K562 treated with DMSO at 1 percent for 24 hours (cell line): ENCODE data around the gene TPPP3. TPM values are rescaled to one million over a fixed set of nuclear protein-coding genes. Genes with fewer than 3 reads are reported as not detected.

Source experiments
- total RNA-seq: library from RNA; unstranded; fragments of 300-600 nt; gene quantifications from 2 replicates; pipeline ENCODE4 v1.2.3, GENCODE V29; 2022; ENCODE audit warnings: low read depth; ENCODE audit not compliant: insufficient read depth

TPPP3 gene
- 0.61 TPM in 1 of 2 replicates, not detected in the other for total RNA-seq

GRCh38 chr16:67393111-67393787 lies at the start of gene TPPP3:
Gene TPPP3 (minus strand): TSS chr16:67393498. CDS start chr16:67391111, 2,387 bp downstream.

GRCh38 chr16:67430977-67431774 lies 37.9 kb upstream of the TPPP3 start, which contains the start of gene HSD11B2:
Gene HSD11B2 (plus strand): TSS chr16:67431121. CDS start chr16:67431249, 128 bp downstream.

GRCh38 chr16:67415872-67416793 lies 22.8 kb upstream of the TPPP3 start, which contains the start of gene ZDHHC1:
Gene ZDHHC1 (minus strand): TSS chr16:67416477. CDS start chr16:67407775, 8,702 bp downstream.

Other genes with a start within 250 kb of the TPPP3 start
- 8.1 and 8.9 TPM in 2 replicates for gene B3GNT9, start 242.5 kb downstream of the TPPP3 start, total RNA-seq
- gene TRADD, start 233.6 kb downstream of the TPPP3 start, total RNA-seq: 65.4 and 73.5 TPM in 2 replicates
- gene FBXL8, start 233.5 kb downstream of the TPPP3 start, total RNA-seq: 20.0 and 26.4 TPM in 2 replicates
- gene HSF4, start 228.8 kb downstream of the TPPP3 start, total RNA-seq: 16.5 and 21.1 TPM in 2 replicates
- gene NOL3, start 223.0 kb downstream of the TPPP3 start, total RNA-seq: 23.2 and 28.7 TPM in 2 replicates
- 27.3 and 27.5 TPM in 2 replicates for gene MATCAP1, start 209.5 kb downstream of the TPPP3 start, total RNA-seq
- 0.37 TPM in 1 of 2 replicates, not detected in the other for gene EXOC3L1, start 203.4 kb downstream of the TPPP3 start, total RNA-seq
- gene E2F4, start 201.3 kb downstream of the TPPP3 start, total RNA-seq: 92.4 and 95.4 TPM in 2 replicates
- 3.3 and 4.0 TPM in 2 replicates for gene ELMO3, start 194.4 kb downstream of the TPPP3 start, total RNA-seq
- gene TMEM208, start 166.4 kb downstream of the TPPP3 start, total RNA-seq: 64.1 and 69.2 TPM in 2 replicates
- 49.4 and 55.6 TPM in 2 replicates for gene FHOD1, start 146.0 kb downstream of the TPPP3 start, total RNA-seq
- 2.0 and 2.4 TPM in 2 replicates for gene SLC9A5, start 144.5 kb downstream of the TPPP3 start, total RNA-seq
- gene PLEKHG4, start 114.0 kb downstream of the TPPP3 start, total RNA-seq: 22.7 and 31.6 TPM in 2 replicates
- gene KCTD19, start 66.8 kb downstream of the TPPP3 start, total RNA-seq: 0.22 and 2.7 TPM in 2 replicates
- 0.15 TPM in 1 of 2 replicates, not detected in the other for gene LRRC36, start 66.7 kb downstream of the TPPP3 start, total RNA-seq
- gene ZDHHC1, start 23.0 kb upstream of the TPPP3 start, total RNA-seq: 0.24 and 0.64 TPM in 2 replicates
- 0.28 TPM in 1 of 2 replicates, not detected in the other for gene HSD11B2, start 37.6 kb upstream of the TPPP3 start, total RNA-seq
- gene ATP6V0D1, start 87.7 kb upstream of the TPPP3 start, total RNA-seq: 204 and 205 TPM in 2 replicates
- gene AGRP, start 90.0 kb upstream of the TPPP3 start, total RNA-seq: not detected in 2 replicates
- gene RIPOR1, start 135.3 kb upstream of the TPPP3 start, total RNA-seq: 13.1 and 20.4 TPM in 2 replicates
- gene CTCF, start 169.0 kb upstream of the TPPP3 start, total RNA-seq: 36.6 and 38.1 TPM in 2 replicates